Epithelial cell of esophagus (primary cell): ENCODE measurements around the gene SPATA16.
A peak's percentile ranks its signal among the peaks of the same experiment; 100 is the strongest.
"Not testable (repeated sequence)": the region's sequence is repeated elsewhere in the genome, so short reads cannot be mapped to it uniquely, and the experiment has no call there.

Source experiments
- DNase-seq: peaks from one replicate; pipeline ENCODE4 v3.0.0; 2010; ENCODE audit warnings: low read depth
- H3K4me3 ChIP-seq: 2 replicates; pipeline ENCODE4 v1.5.1; 2011; ENCODE audit warnings: mild to moderate bottlenecking, low read length, control low read depth
- TF ChIP-seq, protein P1 (sequence below): IDR thresholded peaks from 2 replicates; pipeline ENCODE4 v1.5.1; 2011; ENCODE audit warnings: low read depth, mild to moderate bottlenecking, low read length, control low read depth, inconsistent platforms; ENCODE audit not compliant: insufficient read depth; ENCODE audit errors: missing control alignments

Gene SPATA16

DNA sequence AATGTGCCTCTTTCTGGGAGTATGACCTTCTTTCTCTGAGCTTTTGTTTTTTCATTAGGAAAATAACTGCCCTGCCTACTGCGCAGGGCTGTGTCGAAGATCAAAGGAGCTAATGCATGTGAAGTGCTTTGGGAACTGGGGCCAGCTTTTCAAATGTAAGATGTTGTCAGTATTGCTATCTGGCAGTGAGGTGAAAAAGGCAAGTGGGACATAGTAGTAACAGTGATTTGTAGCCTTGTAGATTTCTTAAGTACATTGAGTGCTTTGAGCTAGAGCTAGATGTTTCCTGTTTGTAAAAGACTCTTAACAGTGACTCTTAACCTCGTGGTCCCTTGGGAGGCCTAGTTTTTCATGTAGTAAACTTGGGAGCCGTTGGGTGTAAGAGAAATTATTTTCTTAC, 264.0 kb downstream of the SPATA16 start:
- no peak for DNase-seq
- H3K4me3 ChIP-seq: no peak overlapping the region

DNA sequence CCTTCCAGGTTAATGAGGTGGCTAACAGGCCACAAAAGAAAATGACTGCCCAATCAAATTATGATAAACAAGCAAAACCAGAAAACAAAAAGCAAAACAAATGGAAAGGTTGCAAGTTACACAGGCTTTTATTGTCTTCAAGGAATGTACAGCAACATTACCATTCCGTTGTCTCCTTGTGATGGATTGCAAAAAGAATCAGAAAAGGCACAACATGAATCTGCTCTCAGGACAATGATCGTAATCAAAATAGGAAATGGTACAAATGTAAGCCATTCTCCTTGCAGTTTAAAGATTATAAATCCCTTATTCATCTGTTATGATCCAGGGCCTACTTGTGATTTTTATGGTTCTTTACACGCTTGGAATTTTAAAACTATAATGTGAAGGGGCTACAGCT, 264.7 kb downstream of the SPATA16 start:
- TF ChIP-seq, protein P1, sequence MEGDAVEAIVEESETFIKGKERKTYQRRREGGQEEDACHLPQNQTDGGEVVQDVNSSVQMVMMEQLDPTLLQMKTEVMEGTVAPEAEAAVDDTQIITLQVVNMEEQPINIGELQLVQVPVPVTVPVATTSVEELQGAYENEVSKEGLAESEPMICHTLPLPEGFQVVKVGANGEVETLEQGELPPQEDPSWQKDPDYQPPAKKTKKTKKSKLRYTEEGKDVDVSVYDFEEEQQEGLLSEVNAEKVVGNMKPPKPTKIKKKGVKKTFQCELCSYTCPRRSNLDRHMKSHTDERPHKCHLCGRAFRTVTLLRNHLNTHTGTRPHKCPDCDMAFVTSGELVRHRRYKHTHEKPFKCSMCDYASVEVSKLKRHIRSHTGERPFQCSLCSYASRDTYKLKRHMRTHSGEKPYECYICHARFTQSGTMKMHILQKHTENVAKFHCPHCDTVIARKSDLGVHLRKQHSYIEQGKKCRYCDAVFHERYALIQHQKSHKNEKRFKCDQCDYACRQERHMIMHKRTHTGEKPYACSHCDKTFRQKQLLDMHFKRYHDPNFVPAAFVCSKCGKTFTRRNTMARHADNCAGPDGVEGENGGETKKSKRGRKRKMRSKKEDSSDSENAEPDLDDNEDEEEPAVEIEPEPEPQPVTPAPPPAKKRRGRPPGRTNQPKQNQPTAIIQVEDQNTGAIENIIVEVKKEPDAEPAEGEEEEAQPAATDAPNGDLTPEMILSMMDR: no peak
- DNase-seq: no peak
- H3K4me3 ChIP-seq: no peak overlapping the region

More for the DNA sequence above, 264.0 kb downstream of the SPATA16 start:
- TF ChIP-seq, protein P1: no peak

DNA sequence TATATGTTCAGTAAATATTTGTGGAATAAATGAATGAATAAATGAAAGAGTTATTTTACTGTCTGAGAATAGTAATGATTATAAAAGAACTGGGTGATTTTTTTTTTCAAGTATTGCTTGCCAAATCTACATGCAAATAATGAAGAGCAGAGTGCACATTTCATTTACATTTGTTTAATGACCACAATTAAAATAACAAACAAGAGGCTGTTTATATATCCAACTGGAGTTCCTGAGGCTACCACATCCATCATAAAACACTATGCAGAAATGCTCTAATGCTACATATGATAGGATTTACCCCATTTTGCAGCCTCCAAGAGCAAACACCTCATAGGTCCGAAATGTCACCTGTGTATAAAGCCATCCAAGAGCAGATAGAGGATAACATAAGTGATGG, 266.0 kb downstream of the SPATA16 start:
- H3K4me3 ChIP-seq: no peak overlapping the region
- TF ChIP-seq, protein P1: no peak
- DNase-seq: no peak

DNA sequence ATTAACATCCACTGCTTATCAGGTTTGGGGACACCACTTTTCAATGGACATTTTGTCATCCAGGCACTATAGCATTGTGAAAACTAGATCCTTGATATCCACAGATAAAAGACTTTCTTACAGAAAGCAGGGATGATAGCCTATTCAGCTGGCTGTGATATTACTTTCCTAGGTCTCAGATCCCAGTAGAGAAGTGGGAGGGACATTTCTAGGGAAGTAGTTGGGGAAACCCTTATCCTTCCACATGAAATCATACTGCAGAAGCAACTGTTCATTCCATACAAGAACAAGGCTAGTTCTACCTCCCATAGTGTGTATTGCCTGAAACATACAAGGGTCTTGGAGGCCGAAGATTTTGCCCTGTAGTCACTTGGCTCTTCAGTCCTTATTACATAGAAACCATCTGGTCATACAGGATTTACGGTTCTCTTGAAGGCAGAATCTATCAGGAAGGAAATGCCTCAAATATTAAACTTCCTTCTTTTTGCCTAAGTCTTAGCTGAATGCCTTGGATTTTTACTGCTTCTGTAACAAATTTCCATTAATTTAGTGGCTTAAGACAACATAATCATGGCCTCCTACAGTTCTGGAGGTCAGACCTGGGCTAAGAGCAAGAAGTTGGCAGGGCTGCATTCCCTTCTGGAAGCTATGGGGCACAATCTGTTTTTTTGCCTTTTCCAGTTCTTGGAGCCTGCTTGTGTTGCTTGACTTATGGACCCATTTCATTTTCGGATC, 271.1 kb downstream of the SPATA16 start:
- TF ChIP-seq, protein P1: no peak
- H3K4me3 ChIP-seq: no peak overlapping the region
- DNase-seq: no peak

DNA sequence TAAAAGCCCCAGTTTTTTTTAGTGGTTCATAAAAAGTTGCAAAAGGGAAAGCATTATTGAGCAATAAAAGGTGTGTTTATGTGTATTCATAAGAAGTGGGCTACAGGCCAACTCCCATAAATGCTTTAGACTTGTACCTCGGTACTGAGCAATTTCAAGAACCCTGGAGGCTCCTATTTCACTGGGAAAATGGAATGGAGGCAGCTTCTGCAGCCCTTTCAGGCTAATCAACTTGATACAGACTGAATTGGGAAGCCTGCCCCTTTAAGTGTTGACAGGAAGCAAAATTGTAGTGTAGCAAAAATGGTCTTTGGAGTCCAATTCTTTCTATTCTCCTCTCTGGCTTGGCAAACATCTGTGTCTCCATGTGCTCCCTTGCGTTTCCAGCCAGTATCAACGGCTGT, 271.7 kb downstream of the SPATA16 start:
- DNase-seq: peak; percentile 73
- TF ChIP-seq, protein P1: no peak
- H3K4me3 ChIP-seq: no peak overlapping the region

DNA sequence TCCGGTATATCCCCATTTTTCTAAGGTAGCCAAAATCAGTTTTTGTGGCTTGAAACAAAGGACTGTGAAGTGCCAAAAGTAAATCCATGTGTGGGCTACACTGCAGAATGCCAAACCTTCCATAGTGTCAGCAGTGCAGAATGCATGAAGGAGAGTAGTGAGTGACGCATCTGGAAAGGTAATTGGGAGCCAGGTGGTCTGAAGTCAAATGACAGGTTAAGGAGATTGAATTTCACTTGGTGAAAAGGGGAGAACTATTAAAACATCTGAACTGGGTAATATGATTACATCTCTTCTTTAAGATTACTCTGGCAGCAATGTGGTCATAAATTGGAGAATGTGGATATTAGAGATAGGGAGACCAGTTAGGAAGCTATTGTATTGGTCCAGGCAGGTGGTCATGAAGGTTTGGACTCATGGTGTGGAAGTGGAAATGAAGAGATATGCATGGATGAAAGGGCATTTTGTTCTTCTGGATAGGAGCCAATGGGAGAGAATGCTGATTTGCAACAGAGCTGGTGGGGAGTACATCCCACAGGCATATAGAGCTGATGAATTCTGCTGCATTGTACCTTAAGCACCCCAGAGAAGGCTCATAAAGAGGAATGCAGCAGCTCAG, 272.3 kb downstream of the SPATA16 start:
- TF ChIP-seq, protein P1: no peak
- H3K4me3 ChIP-seq: no peak overlapping the region
- DNase-seq: no peak

DNA sequence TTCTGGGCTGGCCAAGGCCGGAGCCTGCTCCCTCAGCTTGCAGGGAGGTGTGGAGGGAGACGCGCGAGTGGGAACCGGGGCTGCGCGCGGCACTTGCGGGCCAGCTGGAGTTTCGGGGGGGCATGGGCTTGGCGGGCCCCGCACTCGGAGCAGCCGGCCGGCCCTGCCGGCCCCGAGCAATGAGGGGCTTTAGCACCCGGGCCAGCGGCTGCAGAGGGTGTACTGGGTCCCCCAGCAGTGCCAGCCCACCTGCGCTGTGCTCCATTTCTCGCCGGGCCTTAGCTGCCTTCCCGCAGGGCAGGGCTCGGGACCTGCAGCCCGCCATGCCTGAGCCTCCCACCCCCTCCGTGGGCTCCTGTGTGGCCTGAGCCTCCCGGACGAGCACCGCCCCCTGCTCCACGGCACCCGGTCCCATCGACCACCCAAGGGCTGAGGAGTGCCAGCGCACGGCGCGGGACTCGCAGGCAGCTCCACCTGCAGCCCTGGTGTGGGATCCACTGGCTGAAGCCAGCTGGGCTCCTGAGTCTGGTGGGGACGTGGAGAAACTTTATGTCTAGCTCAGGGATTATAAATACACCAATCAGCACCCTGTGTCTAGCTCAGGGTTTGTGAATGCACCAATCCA, 274.2 kb downstream of the SPATA16 start:
- not testable (repeated sequence) for DNase-seq, H3K4me3 ChIP-seq
